HG02763 (cell line): ENCODE data around the gene SPTBN5.

Experiments
- ATAC-seq: cut with Tn5 transposase; IDR thresholded peaks from one replicate; pipeline ENCODE4 v1.9.1; 2021; ENCODE audit warnings: mild to moderate bottlenecking, moderate library complexity; ENCODE audit not compliant: unreplicated experiment

SPTBN5 gene

GRCh38 chr15:41904541-41905005 lies 10.7 kb upstream of the SPTBN5 start:
- no peak for ATAC-seq

DNA sequence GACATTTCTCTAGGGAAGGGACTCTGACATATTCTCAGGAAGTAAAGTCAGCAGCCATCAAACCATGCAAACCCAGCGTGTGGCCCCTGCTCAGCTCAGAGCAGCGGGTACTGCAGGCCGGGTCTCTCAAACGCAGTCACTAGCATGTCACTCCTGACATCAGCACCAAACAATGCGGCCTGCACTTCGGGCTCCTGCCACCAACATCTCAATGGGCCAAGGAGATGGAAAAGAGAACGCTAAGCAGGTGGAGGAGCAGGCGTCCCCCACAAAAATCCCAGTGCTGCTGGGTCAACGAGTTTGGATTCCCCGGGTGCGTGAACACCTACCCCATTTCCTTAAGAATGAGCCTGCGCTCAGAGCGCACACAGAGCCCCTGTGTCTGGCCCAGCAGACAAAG lies 9.9 kb upstream of the SPTBN5 start:
- no peak for ATAC-seq

- no peak for ATAC-seq
Measured at GRCh38 chr15:41901431-41901830, 7.6 kb upstream of the SPTBN5 start.

DNA sequence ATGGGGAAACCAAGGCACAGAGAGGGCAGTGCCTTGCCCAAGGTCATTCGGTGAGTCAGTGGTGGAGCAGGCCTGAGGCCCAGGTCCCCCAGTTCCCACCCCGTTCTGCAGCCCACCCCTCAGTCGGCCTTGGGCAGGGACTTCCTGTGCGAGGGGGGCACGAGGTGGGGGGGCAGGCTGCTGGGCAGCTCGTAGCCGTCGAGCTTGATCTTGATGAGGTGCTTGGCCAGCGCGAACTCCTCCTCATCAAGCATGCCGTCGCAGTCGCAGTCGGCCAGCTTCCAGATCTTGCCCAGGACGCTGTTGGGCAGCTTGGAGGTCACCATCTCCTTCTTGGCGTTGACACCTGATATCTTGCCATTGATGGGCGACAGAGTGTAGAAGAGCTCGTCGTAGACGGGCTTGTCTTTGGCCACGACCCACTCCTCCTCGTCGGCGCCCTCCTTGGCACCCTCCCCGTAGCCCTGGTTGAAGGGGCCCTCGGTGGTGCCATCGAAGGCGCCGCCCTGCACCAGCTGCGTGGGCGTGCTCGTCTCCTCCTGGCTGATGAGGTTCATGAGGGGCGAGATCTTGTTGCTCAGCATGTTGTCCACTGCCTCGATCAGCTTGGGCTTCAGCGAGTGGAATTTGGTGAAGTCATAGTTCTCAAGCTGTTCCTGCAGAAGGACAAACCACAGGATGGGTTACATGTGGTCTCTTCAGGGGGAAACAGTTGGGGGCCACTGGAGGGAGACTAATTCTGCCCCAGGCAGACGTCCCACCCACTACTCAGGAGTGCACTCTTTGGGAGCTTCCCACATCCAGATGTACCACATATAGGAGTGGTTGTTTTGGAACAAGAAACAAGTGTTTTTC lies 6.9 kb upstream of the SPTBN5 start:
- no peak for ATAC-seq

DNA sequence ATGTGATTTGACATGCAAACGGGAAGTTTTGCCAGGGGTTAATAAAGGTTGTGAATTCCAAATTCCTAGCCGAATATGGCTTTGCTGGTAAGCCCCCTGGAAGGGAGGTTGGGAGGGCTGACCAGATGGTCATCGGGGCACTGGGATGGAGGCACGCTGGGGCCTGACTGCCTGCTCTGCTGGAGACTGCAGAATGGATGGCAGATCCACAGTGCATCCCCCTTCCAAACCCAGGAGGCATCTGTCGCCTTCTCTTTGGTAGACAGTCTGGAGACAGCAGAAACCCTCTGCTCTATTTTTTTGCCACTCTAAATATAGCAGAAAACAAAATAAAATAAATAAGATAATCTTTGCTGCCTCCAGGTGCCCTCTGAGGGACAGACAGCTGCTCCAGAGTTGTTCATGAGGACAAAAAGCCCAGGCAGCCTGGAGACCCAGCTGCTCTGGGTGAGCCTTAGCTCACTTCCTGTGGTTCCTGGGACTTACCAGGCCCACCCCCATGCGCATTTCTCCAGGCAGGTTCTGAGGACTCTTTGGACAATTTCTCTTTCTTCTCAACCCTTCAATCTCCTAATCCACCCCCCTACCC lies 6.1 kb upstream of the SPTBN5 start:
- ATAC-seq: no peak

GRCh38 chr15:41897363-41897799 lies 3.5 kb upstream of the SPTBN5 start:
- ATAC-seq: no peak

DNA sequence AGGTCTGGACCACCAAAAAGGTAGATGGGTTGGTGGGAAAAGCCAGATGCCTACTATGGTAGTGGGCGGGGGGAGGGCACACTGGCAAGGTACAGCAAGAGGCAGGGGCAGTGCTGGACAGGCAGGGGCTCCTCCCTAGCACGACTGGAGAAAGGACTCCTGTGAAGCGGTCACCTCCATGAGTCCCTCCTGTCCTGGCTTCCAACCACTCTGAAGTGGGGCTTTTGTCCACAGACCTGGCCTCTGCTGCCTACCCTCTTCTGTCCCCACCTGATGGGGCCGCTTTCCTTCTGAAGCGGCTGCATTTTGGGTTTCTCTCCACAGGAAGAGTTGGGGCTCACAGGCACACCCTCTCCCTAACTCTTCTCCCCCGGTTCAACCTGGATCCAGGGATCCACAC lies 2.7 kb upstream of the SPTBN5 start:
- ATAC-seq: no peak

DNA sequence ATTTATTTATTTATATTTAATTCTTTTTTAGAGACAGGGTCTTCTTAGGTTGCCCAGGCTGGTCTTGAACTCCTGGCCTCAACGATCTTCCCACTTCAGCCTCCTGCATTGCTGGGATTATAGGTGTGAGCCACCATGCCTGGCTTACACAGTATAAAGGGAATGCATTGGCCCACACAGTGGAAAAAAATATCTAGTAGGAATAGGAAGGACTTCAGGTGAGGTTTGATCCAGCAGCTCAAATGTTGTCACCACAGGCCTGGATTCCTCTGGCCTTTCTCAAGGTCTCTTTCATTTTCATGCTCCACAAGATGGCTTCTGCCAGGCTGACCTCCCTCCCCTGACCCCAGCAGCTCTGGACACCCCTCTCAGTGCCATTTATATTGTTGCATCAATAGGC lies 2.1 kb upstream of the SPTBN5 start:
- no peak for ATAC-seq

DNA sequence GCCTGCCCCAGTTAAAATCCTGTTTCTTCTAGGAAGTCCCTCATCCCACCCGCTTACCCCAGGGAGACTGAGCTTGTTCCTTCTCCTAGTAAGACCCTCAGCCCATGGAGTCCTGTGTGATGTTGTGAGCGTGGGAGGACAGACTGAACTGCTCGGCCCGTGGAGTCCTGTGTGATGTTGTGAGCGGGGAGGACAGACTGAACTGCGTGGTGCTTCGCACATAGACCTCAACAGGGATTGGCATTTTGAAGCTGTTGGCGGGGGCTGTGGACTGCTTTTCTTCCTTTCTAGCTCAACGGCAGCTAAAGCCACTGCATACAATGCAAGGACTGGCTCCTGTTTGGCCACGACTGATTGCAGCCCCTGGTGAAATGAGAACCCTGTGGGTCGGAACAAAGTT lies 1.6 kb upstream of the SPTBN5 start:
- ATAC-seq: no peak

GRCh38 chr15:41894791-41895463 lies 1.1 kb upstream of the SPTBN5 start:
- peak; percentile 85 for ATAC-seq

DNA sequence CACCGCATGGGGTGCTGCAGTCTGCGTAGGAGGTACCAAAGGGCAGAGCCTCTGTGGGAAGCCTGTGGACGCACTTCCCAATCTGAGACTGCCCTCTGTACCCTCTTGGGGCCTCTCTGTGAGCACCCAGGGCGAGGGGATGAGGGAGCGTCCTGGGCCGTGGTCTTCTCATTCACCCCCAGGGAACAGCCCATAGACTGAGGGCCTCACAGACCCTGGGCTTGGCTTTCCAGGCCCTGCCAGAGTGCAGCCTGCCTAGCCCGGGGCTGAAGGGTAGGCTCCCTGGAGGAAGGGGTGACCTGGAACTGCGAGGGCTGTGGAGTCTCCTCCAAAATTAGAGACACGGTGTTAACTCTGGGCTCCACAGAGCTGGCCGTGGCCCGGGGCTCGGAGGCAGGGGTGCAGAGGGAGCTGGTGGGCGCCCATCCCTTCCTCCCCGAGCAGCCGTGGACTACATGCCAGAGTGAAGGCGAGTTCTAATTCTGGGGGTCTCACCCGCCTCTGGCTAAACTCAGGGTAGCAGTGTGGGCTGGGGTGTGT lies 468 bp upstream of the SPTBN5 start:
- ATAC-seq: no peak

DNA sequence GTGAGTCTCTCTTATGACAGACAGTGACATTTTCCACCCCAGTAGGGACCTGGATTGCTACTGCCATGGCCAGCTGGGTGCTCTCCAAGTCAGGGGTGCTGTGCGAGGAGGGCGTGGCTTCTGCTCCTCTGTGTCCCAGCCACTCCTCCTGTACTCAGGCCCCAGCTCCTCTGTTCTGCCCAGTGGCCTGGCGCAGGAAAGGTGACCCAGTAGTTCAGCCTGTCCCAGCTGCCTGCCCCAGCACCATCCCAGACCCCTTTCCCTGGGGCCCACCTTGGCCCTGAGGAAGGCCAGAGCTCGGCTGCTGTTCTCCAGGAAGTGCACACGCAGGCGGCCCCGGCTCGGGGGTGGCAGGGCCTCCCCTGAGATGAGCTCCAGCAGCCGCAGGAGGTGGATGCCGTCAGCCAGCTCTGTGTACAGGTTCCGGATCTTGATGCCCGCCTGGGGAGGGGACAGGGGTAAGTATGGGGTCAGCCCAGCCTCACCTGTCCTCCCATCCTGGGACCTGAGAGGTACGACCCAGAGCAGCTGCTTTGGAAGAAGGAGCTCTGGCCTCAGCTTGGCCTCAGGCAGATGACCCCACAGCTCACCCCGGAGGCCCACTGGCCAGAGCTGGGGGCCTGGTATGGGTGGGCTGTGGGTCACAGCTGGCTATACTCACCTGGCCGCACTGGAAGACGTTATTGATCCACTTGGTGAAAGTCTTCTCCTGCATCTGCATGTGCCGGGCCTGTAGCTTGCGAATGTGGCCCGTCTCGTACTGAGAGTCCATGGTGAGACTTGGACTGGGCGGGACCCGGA lies 1.0 kb downstream of the SPTBN5 start:
- ATAC-seq: no peak

DNA sequence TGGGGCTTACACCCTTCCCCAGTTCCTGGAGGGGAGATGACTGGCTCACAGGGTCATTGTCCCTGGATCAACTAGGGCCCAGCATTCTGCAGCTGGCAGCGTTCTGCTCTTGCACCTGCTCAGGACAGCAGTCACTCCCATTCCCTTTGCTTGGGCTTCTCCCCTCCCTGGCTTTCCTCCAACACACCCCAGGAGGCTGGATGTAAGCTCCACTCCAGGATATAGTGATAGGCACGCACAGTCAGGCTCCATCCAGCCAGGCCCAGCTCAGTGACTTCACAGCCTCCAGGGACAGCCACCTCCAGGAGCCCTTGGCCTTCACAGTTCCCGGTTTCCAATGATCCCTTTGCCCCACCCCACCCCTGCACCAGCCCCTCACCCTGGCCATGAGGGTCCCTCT lies 1.9 kb downstream of the SPTBN5 start:
- no peak for ATAC-seq

GRCh38 chr15:41891226-41891625 lies 2.6 kb downstream of the SPTBN5 start:
- ATAC-seq: no peak

- ATAC-seq: no peak
Measured at GRCh38 chr15:41890050-41890690, 3.7 kb downstream of the SPTBN5 start.

- ATAC-seq: no peak
Measured at GRCh38 chr15:41888662-41889253, 5.1 kb downstream of the SPTBN5 start.

GRCh38 chr15:41887893-41888292 lies 6.0 kb downstream of the SPTBN5 start:
- ATAC-seq: no peak

DNA sequence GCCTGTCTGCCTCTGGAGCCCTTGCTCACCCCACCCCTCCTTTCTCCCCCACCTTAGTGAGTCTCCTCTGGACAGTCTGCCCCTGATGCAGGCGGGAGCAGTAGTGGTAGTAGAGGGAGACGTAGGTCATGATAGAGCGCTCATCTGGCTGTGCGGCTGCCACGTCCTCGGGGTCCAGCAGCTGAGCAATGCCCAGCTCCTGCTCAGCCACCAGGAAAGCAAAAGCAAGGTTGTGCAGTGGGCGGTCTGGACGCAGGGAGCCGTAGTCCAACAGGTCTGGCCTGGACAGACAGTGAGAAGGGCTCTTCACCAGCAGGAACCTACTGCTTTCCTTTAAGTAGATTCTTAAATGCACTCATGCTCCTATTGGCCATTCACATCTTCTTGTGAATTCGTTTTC lies 6.7 kb downstream of the SPTBN5 start:
- ATAC-seq: no peak

DNA sequence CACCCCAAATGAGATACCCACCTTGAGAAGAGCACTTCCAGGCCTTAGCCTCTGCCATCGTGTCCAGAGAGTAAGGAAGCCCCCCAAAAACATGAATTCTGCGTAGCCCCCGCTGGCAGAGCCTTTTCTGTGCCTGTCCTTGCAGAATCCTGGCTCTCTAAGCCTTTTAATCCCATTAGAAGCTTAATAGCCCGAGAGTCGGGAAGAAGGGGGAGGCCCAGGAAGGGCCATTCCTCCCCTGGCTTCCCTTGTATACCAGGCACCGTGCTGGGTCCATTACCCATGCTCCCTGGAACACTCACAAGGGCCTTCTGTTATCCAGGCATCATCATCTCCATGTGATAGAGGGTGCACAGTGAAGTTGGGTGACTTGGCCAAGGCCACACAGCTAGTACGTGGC lies 7.1 kb downstream of the SPTBN5 start:
- ATAC-seq: no peak

GRCh38 chr15:41885841-41886240 lies 8.0 kb downstream of the SPTBN5 start:
- ATAC-seq: no peak
